ENCODE measurements around the gene RACGAP1.

DNA sequence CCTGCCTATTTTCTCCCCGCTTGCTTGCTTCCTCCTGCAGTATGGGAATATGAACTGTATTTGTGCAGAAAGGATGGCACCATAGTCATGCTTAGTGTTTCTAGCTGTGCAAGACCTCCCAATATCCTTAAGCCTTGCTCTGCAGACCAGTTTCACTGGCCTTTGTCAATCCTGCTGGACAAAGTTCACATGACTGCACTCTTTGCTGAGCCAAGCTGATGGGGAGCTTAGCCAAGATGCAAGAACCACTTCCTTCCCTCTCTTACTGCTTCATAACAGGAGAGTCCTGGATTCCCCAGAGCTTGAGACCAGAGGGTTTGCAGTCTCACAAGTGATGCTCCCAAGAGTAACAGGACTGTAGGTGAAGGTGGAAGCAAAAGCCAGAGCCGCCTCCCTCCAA is 35.9 kb upstream of the RACGAP1 start:
- TF ChIP-seq YY1 (IDR thresholded peaks at IDR 0.05; ENCODE audit: insufficient read depth, insufficient read length) (no peak), ZNF274 (IDR thresholded peaks at IDR 0.05; ENCODE audit: low read depth, low read length) (no peak)

Measured in NT2/D1 (cell line).